ENCODE results near the gene SPC24. TPM values are rescaled to one million over a fixed set of nuclear protein-coding genes. Genes with fewer than 3 reads are reported as not detected.

The SPC24 gene
- total and polyA plus RNA-seq, 12 donors, result 0.60 to 16.5 (median 4.2) TPM

- peaks cover 5 to 11% of the 10 kb centered on the region in 2 donors for H3K4me1 ChIP-seq (replicated peaks in 1 of 2)
- 83 to 88% (median 85%) methylated on average over 16 to 31 of the region's 31 CpGs for WGBS, 4 donors
- no peaks in the 10 kb centered on the region for H3K27me3 ChIP-seq
- TF ChIP-seq, protein P1, sequence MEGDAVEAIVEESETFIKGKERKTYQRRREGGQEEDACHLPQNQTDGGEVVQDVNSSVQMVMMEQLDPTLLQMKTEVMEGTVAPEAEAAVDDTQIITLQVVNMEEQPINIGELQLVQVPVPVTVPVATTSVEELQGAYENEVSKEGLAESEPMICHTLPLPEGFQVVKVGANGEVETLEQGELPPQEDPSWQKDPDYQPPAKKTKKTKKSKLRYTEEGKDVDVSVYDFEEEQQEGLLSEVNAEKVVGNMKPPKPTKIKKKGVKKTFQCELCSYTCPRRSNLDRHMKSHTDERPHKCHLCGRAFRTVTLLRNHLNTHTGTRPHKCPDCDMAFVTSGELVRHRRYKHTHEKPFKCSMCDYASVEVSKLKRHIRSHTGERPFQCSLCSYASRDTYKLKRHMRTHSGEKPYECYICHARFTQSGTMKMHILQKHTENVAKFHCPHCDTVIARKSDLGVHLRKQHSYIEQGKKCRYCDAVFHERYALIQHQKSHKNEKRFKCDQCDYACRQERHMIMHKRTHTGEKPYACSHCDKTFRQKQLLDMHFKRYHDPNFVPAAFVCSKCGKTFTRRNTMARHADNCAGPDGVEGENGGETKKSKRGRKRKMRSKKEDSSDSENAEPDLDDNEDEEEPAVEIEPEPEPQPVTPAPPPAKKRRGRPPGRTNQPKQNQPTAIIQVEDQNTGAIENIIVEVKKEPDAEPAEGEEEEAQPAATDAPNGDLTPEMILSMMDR (IDR thresholded peaks at IDR 0.05), result no peak
- TF ChIP-seq POLR2A (IDR thresholded peaks at IDR 0.05), result no peak
- no peak overlapping the region for H3K4me3 ChIP-seq
- H3K27ac ChIP-seq, result peak overlapping the region in 3 of 5 donors; percentile 13 to 74 (median 52)
- no peaks in the 10 kb centered on the region for H3K9me3 ChIP-seq (replicated peaks in 1 of 3)
- no peak for DNase-seq
- H3K36me3 ChIP-seq (replicated peaks in 1 of 2), result peaks cover 0 to 76% of the 10 kb centered on the region in 2 donors
- intact Hi-C loops (cut with DNase I), result no loop called here
These were observed 14.5 kb upstream of the SPC24 start for GRCh38 chr19:11169896-11170678.

- H3K27ac ChIP-seq, result no peak overlapping the region
- H3K4me3 ChIP-seq, result no peak overlapping the region
- DNase-seq, result no peak
- 91 to 96% (median 92%) methylated on average over 2 to 7 of the region's 7 CpGs for WGBS, 4 donors
- peaks cover 0 to 61% of the 10 kb centered on the region in 2 donors for H3K36me3 ChIP-seq (replicated peaks in 1 of 2)
- no peaks in the 10 kb centered on the region for H3K27me3 ChIP-seq
- TF ChIP-seq, protein P1 (IDR thresholded peaks at IDR 0.05), result no peak
- TF ChIP-seq POLR2A (IDR thresholded peaks at IDR 0.05), result no peak
- H3K4me1 ChIP-seq (replicated peaks in 1 of 2), result peaks cover 5 to 16% of the 10 kb centered on the region in 2 donors
- H3K9me3 ChIP-seq (replicated peaks in 1 of 3), result no peaks in the 10 kb centered on the region
- intact Hi-C loops (cut with DNase I), result no loop called here
These were observed 13.0 kb upstream of the SPC24 start for GRCh38 chr19:11168568-11168967.

- Histone ChIP-seq H3K27ac (peak overlapping the region in 2 of 5 donors; percentile 67 to 81), H3K36me3 (replicated peaks in 1 of 2) (peaks cover 0 to 47% of the 10 kb centered on the region in 2 donors), H3K4me1 (replicated peaks in 1 of 2) (peaks cover 5 to 16% of the 10 kb centered on the region in 2 donors), H3K27me3 (no peaks in the 10 kb centered on the region), H3K9me3 (replicated peaks in 1 of 3) (no peaks in the 10 kb centered on the region), H3K4me3 (no peak overlapping the region)
- intact Hi-C loops (cut with DNase I), result no loop called here
- no peak for DNase-seq
- 80 to 87% (median 84%) methylated on average over 26 of the region's 26 CpGs for WGBS, 4 donors
- TF ChIP-seq, protein P1 (IDR thresholded peaks at IDR 0.05), result no peak
- no peak for TF ChIP-seq POLR2A (IDR thresholded peaks at IDR 0.05)
These were observed 10.9 kb upstream of the SPC24 start for GRCh38 chr19:11166281-11167142.

DNA sequence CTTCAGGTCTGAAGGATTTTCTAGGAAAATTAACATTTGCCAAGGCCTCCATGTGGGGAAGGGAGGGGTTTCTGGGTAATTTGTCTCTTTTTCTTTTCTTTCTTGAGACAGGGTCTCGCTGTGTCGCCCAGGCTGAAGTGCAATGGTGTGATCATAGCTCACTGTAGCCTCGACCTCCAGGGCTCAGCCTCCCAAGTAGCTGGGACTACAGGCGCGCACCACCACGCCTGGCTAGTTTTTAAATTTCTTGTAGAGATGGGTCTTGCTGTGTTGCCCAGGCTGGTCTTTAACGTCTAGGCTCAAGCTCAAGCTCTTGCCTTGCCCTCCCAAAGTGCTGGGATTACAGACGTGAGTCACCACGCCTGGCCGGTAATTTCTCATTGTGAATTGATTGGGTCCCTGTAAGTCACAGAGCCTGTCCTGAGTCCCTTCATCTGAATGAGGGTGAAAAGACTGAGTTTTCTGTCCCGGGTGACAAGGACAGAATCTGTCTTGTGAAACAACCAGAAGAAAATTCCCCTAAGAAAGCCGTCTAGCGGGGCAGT is 10.0 kb upstream of the SPC24 start:
- Histone ChIP-seq H3K27ac (peak overlapping the region in 4 of 5 donors; percentile 14 to 81 (median 46)), H3K27me3 (no peaks in the 10 kb centered on the region), H3K4me1 (replicated peaks in 1 of 2) (peaks cover 0 to 7% of the 10 kb centered on the region in 2 donors), H3K4me3 (no peak overlapping the region), H3K36me3 (replicated peaks in 1 of 2) (peaks cover 0 to 43% of the 10 kb centered on the region in 2 donors), H3K9me3 (replicated peaks in 1 of 3) (no peaks in the 10 kb centered on the region)
- TF ChIP-seq, protein P1 (IDR thresholded peaks at IDR 0.05), result no peak
- no peak for TF ChIP-seq POLR2A (IDR thresholded peaks at IDR 0.05)
- no peak for DNase-seq
- WGBS, 4 donors, result 84 to 98% (median 88%) methylated on average over 10 to 13 of the region's 13 CpGs
- intact Hi-C loops (cut with DNase I), result no loop called here
